Measurements from ENCODE around the gene OPN1LW. TPM values are rescaled to one million over a fixed set of nuclear protein-coding genes. Genes with fewer than 3 reads are reported as not detected.
"Not testable (repeated sequence)": the region's sequence is repeated elsewhere in the genome, so short reads cannot be mapped to it uniquely, and the experiment has no call there.

The OPN1LW gene
- total and polyA plus RNA-seq, 2 donors (not counting 1 experiment from before 2014, with no cell fraction given) = not detected

GRCh38 chrX:154157207-154157606 lies 13.2 kb downstream of the OPN1LW start:
- not testable (repeated sequence) for H3K4me2 ChIP-seq (ENCODE audit: extremely low read depth, insufficient read depth, low read length); H3K79me2 ChIP-seq (ENCODE audit: control insufficient read depth, insufficient read depth, low read length); H3K9ac ChIP-seq (ENCODE audit: insufficient read depth, low read length); H2AFZ ChIP-seq (ENCODE audit: low read length); H3K36me3 ChIP-seq (ENCODE audit: control insufficient read depth, insufficient read depth, low read length); H3K9me3 ChIP-seq (ENCODE audit: control insufficient read depth, insufficient read depth, low read depth, low read length); H3K4me1 ChIP-seq (ENCODE audit: control insufficient read depth, extremely low read depth, insufficient read depth, low read length); H4K20me1 ChIP-seq (ENCODE audit: control insufficient read depth, extremely low read depth, insufficient read depth, low read length); DNase-seq (ENCODE audit: low read depth in 2 of 2); H3K4me3 ChIP-seq (replicated peaks in 1 of 4; ENCODE audit: control extremely low read depth in 1 of 4, insufficient read depth in 1 of 4, low read depth in 3 of 4, low read length in 4 of 4); H3K27me3 ChIP-seq (ENCODE audit: control insufficient read depth, insufficient read depth, low read length); H3K27ac ChIP-seq (ENCODE audit: insufficient read depth, low read length)

GRCh38 chrX:154159345-154159744 lies 15.3 kb downstream of the OPN1LW start:
- not testable (repeated sequence) for H3K4me2 ChIP-seq (ENCODE audit: extremely low read depth, insufficient read depth, low read length); H3K9ac ChIP-seq (ENCODE audit: insufficient read depth, low read length); H4K20me1 ChIP-seq (ENCODE audit: control insufficient read depth, extremely low read depth, insufficient read depth, low read length)

GRCh38 chrX:154164902-154165301 lies 20.9 kb downstream of the OPN1LW start:
- not testable (repeated sequence) for H3K9ac ChIP-seq (ENCODE audit: insufficient read depth, low read length); H3K36me3 ChIP-seq (ENCODE audit: control insufficient read depth, insufficient read depth, low read length); H3K79me2 ChIP-seq (ENCODE audit: control insufficient read depth, insufficient read depth, low read length); H3K9me3 ChIP-seq (ENCODE audit: control insufficient read depth, insufficient read depth, low read depth, low read length); H3K4me1 ChIP-seq (ENCODE audit: control insufficient read depth, extremely low read depth, insufficient read depth, low read length); H3K4me2 ChIP-seq (ENCODE audit: extremely low read depth, insufficient read depth, low read length); H4K20me1 ChIP-seq (ENCODE audit: control insufficient read depth, extremely low read depth, insufficient read depth, low read length); H3K4me3 ChIP-seq (replicated peaks in 1 of 4; ENCODE audit: control extremely low read depth in 1 of 4, insufficient read depth in 1 of 4, low read depth in 3 of 4, low read length in 4 of 4); H3K27me3 ChIP-seq (ENCODE audit: control insufficient read depth, insufficient read depth, low read length); H2AFZ ChIP-seq (ENCODE audit: low read length); DNase-seq (ENCODE audit: low read depth in 2 of 2); H3K27ac ChIP-seq (ENCODE audit: insufficient read depth, low read length)

More at GRCh38 chrX:154159345-154159744, 15.3 kb downstream of the OPN1LW start:
- H2AFZ ChIP-seq (ENCODE audit: low read length); H3K4me1 ChIP-seq (ENCODE audit: control insufficient read depth, extremely low read depth, insufficient read depth, low read length); H3K79me2 ChIP-seq (ENCODE audit: control insufficient read depth, insufficient read depth, low read length); H3K36me3 ChIP-seq (ENCODE audit: control insufficient read depth, insufficient read depth, low read length); H3K9me3 ChIP-seq (ENCODE audit: control insufficient read depth, insufficient read depth, low read depth, low read length); DNase-seq (ENCODE audit: low read depth in 2 of 2); H3K27ac ChIP-seq (ENCODE audit: insufficient read depth, low read length); H3K4me3 ChIP-seq (replicated peaks in 1 of 4; ENCODE audit: control extremely low read depth in 1 of 4, insufficient read depth in 1 of 4, low read depth in 3 of 4, low read length in 4 of 4); H3K27me3 ChIP-seq (ENCODE audit: control insufficient read depth, insufficient read depth, low read length): not testable (repeated sequence)

- H3K27me3 ChIP-seq (ENCODE audit: control insufficient read depth, insufficient read depth, low read length) = not testable (repeated sequence)
Observed at GRCh38 chrX:154168384-154168783, 24.3 kb downstream of the OPN1LW start.

GRCh38 chrX:154172535-154172943 lies 28.5 kb downstream of the OPN1LW start:
- H3K27me3 ChIP-seq (ENCODE audit: control insufficient read depth, insufficient read depth, low read length); H3K4me2 ChIP-seq (ENCODE audit: extremely low read depth, insufficient read depth, low read length); H3K79me2 ChIP-seq (ENCODE audit: control insufficient read depth, insufficient read depth, low read length); H3K36me3 ChIP-seq (ENCODE audit: control insufficient read depth, insufficient read depth, low read length); H3K27ac ChIP-seq (ENCODE audit: insufficient read depth, low read length); H3K4me1 ChIP-seq (ENCODE audit: control insufficient read depth, extremely low read depth, insufficient read depth, low read length); H4K20me1 ChIP-seq (ENCODE audit: control insufficient read depth, extremely low read depth, insufficient read depth, low read length); H3K4me3 ChIP-seq (replicated peaks in 1 of 4; ENCODE audit: control extremely low read depth in 1 of 4, insufficient read depth in 1 of 4, low read depth in 3 of 4, low read length in 4 of 4); DNase-seq (ENCODE audit: low read depth in 2 of 2); H3K9ac ChIP-seq (ENCODE audit: insufficient read depth, low read length); H3K9me3 ChIP-seq (ENCODE audit: control insufficient read depth, insufficient read depth, low read depth, low read length); H2AFZ ChIP-seq (ENCODE audit: low read length): not testable (repeated sequence)

More at GRCh38 chrX:154168384-154168783, 24.3 kb downstream of the OPN1LW start:
- H4K20me1 ChIP-seq (ENCODE audit: control insufficient read depth, extremely low read depth, insufficient read depth, low read length); H2AFZ ChIP-seq (ENCODE audit: low read length); H3K4me3 ChIP-seq (replicated peaks in 1 of 4; ENCODE audit: control extremely low read depth in 1 of 4, insufficient read depth in 1 of 4, low read depth in 3 of 4, low read length in 4 of 4); DNase-seq (ENCODE audit: low read depth in 2 of 2); H3K4me2 ChIP-seq (ENCODE audit: extremely low read depth, insufficient read depth, low read length); H3K4me1 ChIP-seq (ENCODE audit: control insufficient read depth, extremely low read depth, insufficient read depth, low read length); H3K79me2 ChIP-seq (ENCODE audit: control insufficient read depth, insufficient read depth, low read length); H3K36me3 ChIP-seq (ENCODE audit: control insufficient read depth, insufficient read depth, low read length); H3K27ac ChIP-seq (ENCODE audit: insufficient read depth, low read length); H3K9ac ChIP-seq (ENCODE audit: insufficient read depth, low read length); H3K9me3 ChIP-seq (ENCODE audit: control insufficient read depth, insufficient read depth, low read depth, low read length): not testable (repeated sequence)

GRCh38 chrX:154174356-154174755 lies 30.3 kb downstream of the OPN1LW start:
- not testable (repeated sequence) for H3K4me2 ChIP-seq (ENCODE audit: extremely low read depth, insufficient read depth, low read length); H3K9ac ChIP-seq (ENCODE audit: insufficient read depth, low read length); H4K20me1 ChIP-seq (ENCODE audit: control insufficient read depth, extremely low read depth, insufficient read depth, low read length); H3K79me2 ChIP-seq (ENCODE audit: control insufficient read depth, insufficient read depth, low read length); H3K27ac ChIP-seq (ENCODE audit: insufficient read depth, low read length); H3K9me3 ChIP-seq (ENCODE audit: control insufficient read depth, insufficient read depth, low read depth, low read length); H3K27me3 ChIP-seq (ENCODE audit: control insufficient read depth, insufficient read depth, low read length); H3K36me3 ChIP-seq (ENCODE audit: control insufficient read depth, insufficient read depth, low read length); H3K4me1 ChIP-seq (ENCODE audit: control insufficient read depth, extremely low read depth, insufficient read depth, low read length); H3K4me3 ChIP-seq (replicated peaks in 1 of 4; ENCODE audit: control extremely low read depth in 1 of 4, insufficient read depth in 1 of 4, low read depth in 3 of 4, low read length in 4 of 4); DNase-seq (ENCODE audit: low read depth in 2 of 2); H2AFZ ChIP-seq (ENCODE audit: low read length)

GRCh38 chrX:154182296-154182695 lies 38.3 kb downstream of the OPN1LW start, which contains the start of gene OPN1MW:
Gene OPN1MW, plus strand, starts transcription at chrX:154182596. Its CDS starts 82 bp downstream, at chrX:154182678.
- not testable (repeated sequence) for H3K4me2 ChIP-seq (ENCODE audit: extremely low read depth, insufficient read depth, low read length); H3K4me3 ChIP-seq (replicated peaks in 1 of 4; ENCODE audit: control extremely low read depth in 1 of 4, insufficient read depth in 1 of 4, low read depth in 3 of 4, low read length in 4 of 4); H3K27ac ChIP-seq (ENCODE audit: insufficient read depth, low read length); H3K27me3 ChIP-seq (ENCODE audit: control insufficient read depth, insufficient read depth, low read length); H3K9me3 ChIP-seq (ENCODE audit: control insufficient read depth, insufficient read depth, low read depth, low read length); H3K9ac ChIP-seq (ENCODE audit: insufficient read depth, low read length); H2AFZ ChIP-seq (ENCODE audit: low read length); H3K79me2 ChIP-seq (ENCODE audit: control insufficient read depth, insufficient read depth, low read length); H3K36me3 ChIP-seq (ENCODE audit: control insufficient read depth, insufficient read depth, low read length); H3K4me1 ChIP-seq (ENCODE audit: control insufficient read depth, extremely low read depth, insufficient read depth, low read length); H4K20me1 ChIP-seq (ENCODE audit: control insufficient read depth, extremely low read depth, insufficient read depth, low read length); DNase-seq (ENCODE audit: low read depth in 2 of 2)

All from fibroblast of lung (primary cell).